ENCODE data around the gene UBQLN4. TPM values are rescaled to one million over a fixed set of nuclear protein-coding genes. Genes with fewer than 3 reads are reported as not detected.

UBQLN4 gene
- polyA plus RNA-seq, 1 of the 3 experiments (the other 2 are of a cell fraction), result 37.0 TPM

DNA sequence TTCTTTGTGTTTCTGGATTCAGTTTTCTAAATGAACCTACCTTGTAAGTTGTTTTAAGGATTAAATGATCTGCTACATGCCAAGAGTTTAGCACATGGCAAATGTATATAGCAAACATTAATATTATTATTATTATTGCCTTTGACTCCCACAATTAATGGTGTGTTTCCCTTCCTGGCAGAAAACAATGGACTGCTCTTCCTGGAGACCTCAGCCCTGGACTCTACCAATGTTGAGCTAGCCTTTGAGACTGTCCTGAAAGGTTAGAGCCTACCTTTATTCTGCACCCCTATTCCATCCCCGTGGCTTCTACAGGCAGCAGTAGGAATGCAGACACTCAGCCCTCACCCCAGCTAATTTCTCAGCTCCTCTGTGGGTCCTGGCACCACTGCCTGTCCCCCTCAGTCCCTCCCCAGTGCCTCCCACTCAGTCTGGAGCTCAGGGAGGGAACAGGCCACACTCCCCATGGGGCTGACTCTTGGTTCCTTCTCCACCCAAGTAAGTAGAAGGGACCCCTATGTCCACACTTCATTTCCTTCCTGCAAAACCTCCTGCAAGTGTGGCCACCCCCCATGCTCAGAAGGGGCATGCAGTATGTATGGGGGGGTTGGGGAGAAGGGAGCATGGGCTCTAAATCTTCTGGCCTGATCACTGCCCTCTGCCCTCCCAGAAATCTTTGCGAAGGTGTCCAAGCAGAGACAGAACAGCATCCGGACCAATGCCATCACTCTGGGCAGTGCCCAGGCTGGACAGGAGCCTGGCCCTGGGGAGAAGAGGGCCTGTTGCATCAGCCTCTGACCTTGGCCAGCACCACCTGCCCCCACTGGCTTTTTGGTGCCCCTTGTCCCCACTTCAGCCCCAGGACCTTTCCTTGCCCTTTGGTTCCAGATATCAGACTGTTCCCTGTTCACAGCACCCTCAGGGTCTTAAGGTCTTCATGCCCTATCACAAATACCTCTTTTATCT, 16.2 kb upstream of the UBQLN4 start:
- no peaks in the 10 kb centered on the region for H3K9me2 ChIP-seq
- ChIA-PET CTCF (interaction anchor here (0.6 to 1.9 kb wide), 9 partner anchors 10 to 155 kb away, joined by 3 to 7 read pairs (median 4); no protein-coding TSS in a partner anchor), POLR2A (interaction anchor here (0.7 to 1.4 kb wide), 4 partner anchors 10 to 173 kb away, joined by 3 to 7 read pairs (median 4); partner anchors contain the start of gene SSR2)
- no peak overlapping the region for H3K4me3 ChIP-seq (ENCODE audit: low read depth in 2 of 2, low read length in 1 of 2)
- H3F3A ChIP-seq (replicated peaks; ENCODE audit: insufficient read depth), result peaks cover 37% of the 10 kb centered on the region
- no peaks in the 10 kb centered on the region for H3K27me3 ChIP-seq (ENCODE audit: insufficient read depth)
- peak overlapping the region in 1 of 2 experiments; percentile 76; a peak in 2 of 4 replicates for H3K27ac ChIP-seq (ENCODE audit: low read depth in 2 of 2, low read length in 1 of 2)
- no peak overlapping the region for H3K4me2 ChIP-seq
- no peak overlapping the region for H2AFZ ChIP-seq (ENCODE audit: low read depth)
- no peak for DNase-seq
- peaks cover 9% of the 10 kb centered on the region for H3K79me2 ChIP-seq (ENCODE audit: insufficient read depth)
- WGBS (ENCODE audit: low lambda C conversion rate), result 86% methylated on average over 1 of the region's 3 CpGs
- H3K9me3 ChIP-seq, result no peaks in the 10 kb centered on the region
- peaks cover 23% of the 10 kb centered on the region for H4K20me1 ChIP-seq (ENCODE audit: insufficient read depth)
- no peak overlapping the region for H3K9ac ChIP-seq
- H3K4me1 ChIP-seq (ENCODE audit: control insufficient read depth in 1 of 2, insufficient read depth in 2 of 2, low read depth in 1 of 2, low read length in 1 of 2), result peaks cover 0 to 26% of the 10 kb centered on the region in 2 experiments; a peak in 2 of 4 replicates
- no peak for TF ChIP-seq FOXJ3 (CRISPR knock-in tag; IDR thresholded peaks at IDR 0.05)
- TF ChIP-seq USF1 (IDR thresholded peaks at IDR 0.05; ENCODE audit: borderline replicate concordance, low read depth), result no peak
- no peak for TF ChIP-seq SMC3 (IDR thresholded peaks at IDR 0.05; ENCODE audit: low read depth, low read length)
- no peak for TF ChIP-seq NRF1 (IDR thresholded peaks at IDR 0.05; ENCODE audit: low read depth, low read length)
- no peak for TF ChIP-seq GABPA (IDR thresholded peaks at IDR 0.05; ENCODE audit: low read depth)
- TF ChIP-seq GATA2 (CRISPR knock-in tag; IDR thresholded peaks at IDR 0.05), result no peak
- TF ChIP-seq RFX5 (IDR thresholded peaks at IDR 0.05; ENCODE audit: low read length), result no peak
- no peak for TF ChIP-seq SIN3A (IDR thresholded peaks at IDR 0.05; ENCODE audit: borderline replicate concordance, low read depth, low read length)
- TF ChIP-seq CTCF (IDR thresholded peaks at IDR 0.05), result no peak
- peaks cover 5 to 22% of the 10 kb centered on the region in 2 experiments for H3K36me3 ChIP-seq (replicated peaks in 1 of 2; ENCODE audit: control insufficient read depth in 1 of 2, insufficient read depth in 2 of 2, low read length in 1 of 2)

DNA sequence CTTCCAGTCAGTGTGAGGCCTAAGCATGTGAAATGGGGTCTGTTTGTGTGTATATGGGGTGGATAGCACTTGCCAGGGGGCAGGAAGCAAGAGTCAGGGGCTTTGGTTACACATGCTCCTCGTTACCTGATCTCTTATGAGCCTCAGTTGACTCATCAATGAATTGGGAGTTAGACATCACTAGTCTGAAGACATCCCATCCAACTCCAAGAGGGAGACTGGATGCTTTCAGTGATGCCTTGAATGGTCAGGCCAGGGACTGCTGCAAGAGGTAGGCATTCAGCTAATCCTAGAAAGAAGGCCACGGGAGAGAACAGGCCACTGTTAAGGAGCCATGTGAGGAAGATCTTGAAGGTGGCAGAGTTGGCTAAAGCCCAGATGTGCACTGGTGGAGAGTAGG, 13.7 kb upstream of the UBQLN4 start:
- Histone ChIP-seq H3K79me2 (ENCODE audit: insufficient read depth) (no peaks in the 10 kb centered on the region), H3K4me1 (ENCODE audit: control insufficient read depth in 1 of 2, insufficient read depth in 2 of 2, low read depth in 1 of 2, low read length in 1 of 2) (peaks cover 0 to 17% of the 10 kb centered on the region in 2 experiments; a peak in 1 of 4 replicates), H4K20me1 (ENCODE audit: insufficient read depth) (0 out of 2 replicates have a peak, but pooled peaks cover 6% of the 10 kb centered on the region), H3K27me3 (ENCODE audit: insufficient read depth) (no peaks in the 10 kb centered on the region), H3K4me2 (no peak overlapping the region), H3K9me2 (no peaks in the 10 kb centered on the region), H2AFZ (ENCODE audit: low read depth) (no peak overlapping the region), H3F3A (replicated peaks; ENCODE audit: insufficient read depth) (peaks cover 23% of the 10 kb centered on the region), H3K27ac (ENCODE audit: low read depth in 2 of 2, low read length in 1 of 2) (no peak overlapping the region), H3K4me3 (ENCODE audit: low read depth in 2 of 2, low read length in 1 of 2) (no peak overlapping the region), H3K9me3 (no peaks in the 10 kb centered on the region), H3K36me3 (replicated peaks in 1 of 2; ENCODE audit: control insufficient read depth in 1 of 2, insufficient read depth in 2 of 2, low read length in 1 of 2) (peaks cover 0 to under 1% of the 10 kb centered on the region in 2 experiments), H3K9ac (no peak overlapping the region)
- WGBS (ENCODE audit: low lambda C conversion rate), result 34% methylated on average over 2 of the region's 2 CpGs
- TF ChIP-seq, protein P1, sequence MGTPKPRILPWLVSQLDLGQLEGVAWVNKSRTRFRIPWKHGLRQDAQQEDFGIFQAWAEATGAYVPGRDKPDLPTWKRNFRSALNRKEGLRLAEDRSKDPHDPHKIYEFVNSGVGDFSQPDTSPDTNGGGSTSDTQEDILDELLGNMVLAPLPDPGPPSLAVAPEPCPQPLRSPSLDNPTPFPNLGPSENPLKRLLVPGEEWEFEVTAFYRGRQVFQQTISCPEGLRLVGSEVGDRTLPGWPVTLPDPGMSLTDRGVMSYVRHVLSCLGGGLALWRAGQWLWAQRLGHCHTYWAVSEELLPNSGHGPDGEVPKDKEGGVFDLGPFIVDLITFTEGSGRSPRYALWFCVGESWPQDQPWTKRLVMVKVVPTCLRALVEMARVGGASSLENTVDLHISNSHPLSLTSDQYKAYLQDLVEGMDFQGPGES (IDR thresholded peaks at IDR 0.05; ENCODE audit: low read depth, low read length), result no peak
- no peak for TF ChIP-seq POLR2AphosphoS5 (IDR thresholded peaks at IDR 0.05; ENCODE audit: low read depth, low read length)
- POLR2A ChIA-PET, result no interaction called here
- CTCF ChIA-PET, result interaction anchor here (0.9 to 5.0 kb wide), 18 partner anchors 12 to 161 kb away, joined by 3 to 45 read pairs (median 4); no protein-coding TSS in a partner anchor
- DNase-seq, result no peak
